NCI-H226 (cell line): ENCODE data around the gene SLC12A7.
"Not testable (repeated sequence)": the region's sequence is repeated elsewhere in the genome, so short reads cannot be mapped to it uniquely, and the experiment has no call there.

Experiments used
- DNase-seq: peaks from one replicate; pipeline ENCODE4 v3.0.0-alpha.2; 2015

SLC12A7 gene

DNA sequence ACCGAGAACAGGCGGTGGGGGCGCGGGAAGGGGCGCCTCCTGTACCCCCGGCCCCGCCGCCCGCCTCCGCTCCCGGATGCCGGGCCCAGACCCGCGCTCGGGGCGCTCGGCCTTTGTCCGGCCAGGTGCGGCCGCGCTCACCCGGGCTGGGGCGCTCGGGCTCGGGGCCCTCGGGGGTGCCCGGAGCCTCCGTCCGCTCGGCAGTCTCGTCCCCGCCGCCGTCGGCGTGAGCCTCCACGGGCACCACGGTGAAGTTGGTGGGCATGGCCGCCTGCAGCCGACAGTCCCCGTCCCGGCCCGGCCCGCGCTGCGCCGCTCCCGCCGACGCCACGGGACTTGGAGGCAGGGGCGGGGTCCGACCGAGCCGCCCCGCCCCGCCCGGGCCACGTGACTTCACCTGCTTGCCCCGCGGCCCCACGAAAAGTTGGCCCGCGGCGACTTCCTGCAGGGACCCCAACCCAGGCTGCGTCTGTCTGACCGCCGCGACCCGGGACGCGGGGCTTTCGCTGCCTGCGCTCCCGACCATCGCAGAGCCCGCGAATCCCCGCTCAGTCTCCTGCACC, at the start of gene SLC12A7:
TSS of gene SLC12A7 (minus strand) at position 337 of the 563 bp plus-strand sequence. CDS start at position 265, 72 bp downstream.
- peak; percentile 48 for DNase-seq

DNA sequence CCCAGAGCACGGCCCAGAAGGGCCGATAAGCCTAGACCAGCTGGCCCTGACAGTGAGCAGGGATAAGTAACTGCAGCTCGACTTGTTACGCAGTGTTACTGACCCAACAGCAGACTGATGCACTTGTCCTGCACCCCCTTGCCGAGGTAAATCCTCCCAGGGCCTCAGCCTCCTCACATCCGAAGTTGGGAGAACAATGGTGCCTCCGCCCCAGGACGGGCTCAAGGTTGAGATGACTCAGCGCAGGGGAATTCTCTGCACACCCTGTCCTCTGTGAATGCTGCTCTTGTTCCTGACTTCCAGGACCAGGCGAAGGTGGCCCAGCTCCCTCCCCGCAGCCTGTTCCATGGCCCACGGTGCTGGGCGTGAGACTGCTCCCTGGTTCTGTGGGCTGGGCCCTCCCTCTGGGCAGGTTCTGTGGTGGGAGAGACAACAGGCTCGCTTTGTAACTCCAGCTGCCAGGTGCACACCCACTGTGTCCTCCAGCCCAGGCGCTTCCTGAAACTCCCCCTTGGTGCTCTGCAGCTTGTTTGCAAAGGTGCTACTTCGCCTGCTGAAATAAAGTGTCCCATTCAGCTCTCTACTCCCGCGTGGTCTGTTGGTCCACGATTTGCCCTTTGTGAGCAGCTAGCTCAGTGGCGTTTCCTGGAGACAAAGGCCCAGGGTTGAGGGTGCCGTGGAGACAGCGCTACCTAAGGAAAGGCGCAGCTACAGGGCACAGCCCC, 49.4 kb upstream of the SLC12A7 start:
- no peak for DNase-seq

- no peak for DNase-seq
Observed at GRCh38 chr5:1159774-1160406, 48.0 kb upstream of the SLC12A7 start.

DNA sequence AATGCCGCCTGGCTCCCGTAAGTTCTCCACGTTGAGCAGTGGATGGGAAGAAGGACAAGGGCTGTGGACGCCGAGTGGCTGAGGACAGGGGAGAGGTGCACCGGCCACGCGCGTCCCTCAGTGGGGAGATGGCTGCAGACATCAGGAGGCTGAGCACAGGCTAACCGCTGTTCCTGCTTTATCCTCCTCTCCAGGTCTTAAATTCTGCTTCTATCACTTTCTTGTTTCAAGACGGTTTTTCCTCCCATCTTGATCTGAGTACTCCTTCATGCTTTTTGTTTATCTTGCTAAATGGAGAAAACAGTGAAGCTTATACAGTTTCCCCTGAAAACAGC, 47.4 kb upstream of the SLC12A7 start:
- DNase-seq = no peak

DNA sequence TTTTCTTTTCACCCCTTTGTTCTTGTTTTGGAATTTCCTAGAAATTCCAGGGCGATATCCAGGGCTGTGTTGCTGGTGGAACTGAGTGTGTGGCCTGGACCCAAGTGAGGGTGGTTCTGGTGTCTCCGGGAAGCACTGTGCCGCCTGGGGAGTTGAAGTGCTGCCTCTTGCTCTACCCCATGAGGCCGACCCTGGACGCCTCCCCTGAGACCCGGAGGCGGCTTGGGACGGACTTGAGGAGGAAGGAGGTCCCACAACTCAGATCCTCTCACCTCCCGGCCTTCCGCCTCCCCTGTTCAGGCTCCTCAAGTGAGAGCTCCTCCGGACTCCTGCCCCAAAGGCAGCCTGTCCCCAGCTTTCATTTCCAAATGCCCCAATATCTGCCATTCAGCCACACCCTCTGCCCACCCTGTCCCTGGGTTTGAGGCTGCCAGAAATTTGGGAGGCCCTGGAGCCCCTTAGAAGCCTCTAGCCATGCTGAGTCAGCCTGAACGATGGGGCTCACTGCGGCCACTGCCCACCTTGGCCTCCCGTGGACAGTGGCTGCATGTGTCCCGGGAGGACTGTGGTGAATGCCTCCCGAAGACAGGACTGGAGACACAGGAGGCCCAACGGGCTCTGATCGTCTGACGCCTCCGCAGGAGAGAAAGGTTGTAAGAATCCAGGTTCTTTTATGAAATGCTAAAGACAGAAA, 46.9 kb upstream of the SLC12A7 start:
- no peak for DNase-seq

GRCh38 chr5:1157461-1157986, 45.7 kb upstream of the SLC12A7 start:
- not testable (repeated sequence) for DNase-seq

GRCh38 chr5:1156754-1157460, 45.0 kb upstream of the SLC12A7 start:
- no peak for DNase-seq

DNA sequence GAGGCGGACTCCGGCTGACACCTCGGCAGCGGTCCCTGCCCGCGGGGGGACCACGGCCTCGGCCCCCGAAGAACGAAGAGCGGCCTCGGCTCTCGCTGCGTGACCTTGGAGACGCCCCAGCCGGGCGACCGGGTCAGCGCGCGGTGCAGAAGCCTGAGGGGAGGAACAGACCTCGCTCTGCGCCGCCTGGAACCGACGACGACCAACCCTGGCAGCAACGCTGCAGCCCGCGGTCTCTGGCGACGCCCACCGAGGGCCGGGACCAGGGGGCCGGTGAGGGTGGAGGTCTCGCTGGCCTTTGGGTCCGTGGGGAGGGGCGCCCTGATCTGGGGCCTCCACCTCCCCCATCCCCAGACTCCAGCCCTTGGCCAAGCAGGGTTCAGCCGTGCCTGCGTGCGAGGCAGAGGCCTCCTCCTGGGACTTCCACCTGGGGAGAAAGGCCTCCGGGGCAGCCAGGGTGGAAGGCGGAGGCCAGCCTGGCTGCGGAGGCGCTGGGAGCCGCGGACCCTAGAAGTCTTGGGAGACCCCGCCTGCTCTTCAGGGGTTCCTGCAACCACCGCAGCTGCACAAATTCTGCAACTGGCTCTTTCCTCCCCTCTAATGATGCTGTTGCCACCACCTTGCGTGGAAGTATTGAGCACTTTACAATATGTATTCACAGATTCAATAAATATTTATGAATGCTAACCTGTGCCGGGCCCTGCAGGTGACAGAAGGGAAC, 44.3 kb upstream of the SLC12A7 start:
- DNase-seq = no peak

GRCh38 chr5:1155191-1156032, 43.5 kb upstream of the SLC12A7 start:
- no peak for DNase-seq

DNA sequence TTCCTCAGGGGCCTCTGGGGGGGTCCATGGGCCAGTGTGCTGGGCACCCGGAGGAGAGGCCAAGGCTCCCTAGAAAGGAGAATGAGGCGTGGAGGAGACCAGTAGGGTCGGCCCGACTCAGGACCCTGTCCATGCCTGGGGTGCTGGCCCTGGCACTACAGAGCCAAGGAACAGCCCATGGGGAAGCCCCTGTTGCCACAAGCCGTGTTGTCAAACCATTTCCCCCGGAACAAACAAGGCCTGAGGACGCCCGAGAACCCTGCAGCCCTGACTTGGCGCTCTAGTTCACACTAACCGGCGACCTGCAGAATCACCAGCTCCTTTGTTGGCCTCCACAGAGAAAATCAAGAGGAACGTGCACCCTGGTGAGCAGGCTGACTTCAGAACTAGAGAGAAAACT, 41.6 kb upstream of the SLC12A7 start:
- no peak for DNase-seq

DNA sequence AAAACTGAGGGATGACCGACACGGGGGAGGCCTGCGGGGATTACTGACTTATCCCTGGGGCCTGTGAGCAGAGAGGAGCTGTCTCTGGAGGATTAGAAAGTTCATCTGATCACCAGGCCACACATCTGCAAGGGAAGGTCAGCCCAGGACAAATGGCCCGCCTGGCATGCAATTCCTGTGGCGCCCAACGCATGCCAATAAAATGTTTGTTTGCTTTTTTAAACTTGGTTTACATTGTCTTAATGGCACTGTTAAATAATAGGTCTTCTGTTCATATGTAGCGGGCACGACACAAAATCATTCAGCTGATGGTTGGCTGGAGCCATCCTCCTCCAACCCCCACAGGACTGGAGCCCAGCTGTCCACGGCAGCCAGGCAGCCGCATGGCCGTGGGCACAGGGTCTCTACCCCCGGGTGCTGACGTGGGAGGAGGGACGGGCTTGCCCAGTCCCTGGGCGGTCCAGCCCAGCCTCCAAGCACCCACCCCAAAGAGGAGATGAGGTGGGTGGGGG, 41.0 kb upstream of the SLC12A7 start:
- no peak for DNase-seq

DNA sequence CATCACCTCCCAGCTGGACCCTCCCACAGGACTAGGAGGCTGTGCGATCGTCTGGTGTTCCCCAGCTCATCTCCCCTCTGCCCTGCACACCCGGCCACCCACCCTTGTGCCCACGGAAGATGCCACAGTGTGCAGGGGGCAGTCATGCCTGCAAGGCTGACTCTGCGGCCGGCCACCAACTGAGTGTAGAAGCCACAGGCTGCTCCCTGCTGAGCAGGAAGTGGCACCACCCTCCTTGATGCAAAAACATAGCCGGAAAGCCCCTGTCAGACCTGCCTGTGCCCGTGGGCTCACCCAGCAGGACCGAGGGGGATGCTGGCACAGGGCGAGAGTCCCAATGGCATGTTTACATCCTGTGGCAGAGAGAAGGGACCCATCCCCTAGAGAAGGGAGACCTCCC, 40.3 kb upstream of the SLC12A7 start:
- no peak for DNase-seq

GRCh38 chr5:1151316-1151715, 39.5 kb upstream of the SLC12A7 start:
- DNase-seq = no peak

GRCh38 chr5:1150866-1151265, 39.0 kb upstream of the SLC12A7 start:
- DNase-seq = no peak

GRCh38 chr5:1144638-1145396, 33.0 kb upstream of the SLC12A7 start:
- DNase-seq = no peak

GRCh38 chr5:1144089-1144488, 32.2 kb upstream of the SLC12A7 start:
- DNase-seq = no peak

DNA sequence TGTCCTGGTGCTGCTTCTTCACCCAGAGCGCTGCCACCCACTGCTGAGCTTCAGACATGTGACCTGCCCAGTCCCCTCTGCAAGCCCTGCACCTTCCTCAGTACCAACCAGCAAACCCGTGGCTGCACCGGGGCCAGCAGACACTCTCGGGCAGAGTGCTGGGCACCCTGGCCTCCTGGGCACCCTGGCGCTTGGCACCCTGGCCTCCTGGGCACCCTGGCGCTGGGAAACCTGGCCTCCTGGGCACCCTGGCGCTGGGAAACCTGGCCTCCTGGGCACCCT, 31.7 kb upstream of the SLC12A7 start:
- no peak for DNase-seq

DNA sequence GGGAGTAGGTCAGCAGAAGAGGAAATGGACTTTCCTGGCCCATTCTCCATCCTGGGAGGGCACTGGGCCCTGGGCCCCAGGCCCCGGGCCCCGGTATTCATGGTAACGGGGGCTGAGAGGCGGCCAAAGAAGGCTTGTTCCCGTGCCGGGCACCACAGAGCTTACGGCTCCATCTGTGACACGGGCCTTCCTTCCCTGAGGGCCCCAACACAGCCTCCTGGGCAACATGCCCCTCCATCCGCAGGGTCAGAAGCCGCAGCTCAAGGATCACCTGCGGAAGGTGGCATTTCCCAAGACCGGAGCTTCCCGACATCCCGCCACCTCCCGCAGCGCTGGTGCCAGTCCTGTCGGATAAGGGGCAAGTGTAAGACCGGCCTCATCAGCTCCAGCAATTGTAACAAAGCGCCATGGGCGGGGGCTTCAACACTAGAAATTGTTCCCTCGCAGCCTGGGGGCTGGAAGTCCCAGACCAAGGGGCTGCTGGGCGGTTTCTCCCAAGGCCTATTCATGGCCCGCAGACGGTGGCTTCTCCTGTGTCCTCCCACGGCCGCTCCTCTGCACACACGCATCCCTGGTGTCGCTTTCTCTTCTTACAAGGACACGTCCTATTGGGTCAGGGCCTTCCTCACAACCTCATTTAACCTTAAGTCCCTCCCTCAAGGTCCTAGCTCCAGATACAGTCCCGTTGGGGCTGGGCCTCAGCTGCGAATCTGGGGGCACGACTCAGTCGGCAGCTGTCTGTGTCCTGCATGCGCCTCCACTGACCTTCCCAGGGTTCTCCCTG, 31.2 kb upstream of the SLC12A7 start:
- DNase-seq = no peak

GRCh38 chr5:1141834-1142233, 30.0 kb upstream of the SLC12A7 start:
- DNase-seq = no peak

DNA sequence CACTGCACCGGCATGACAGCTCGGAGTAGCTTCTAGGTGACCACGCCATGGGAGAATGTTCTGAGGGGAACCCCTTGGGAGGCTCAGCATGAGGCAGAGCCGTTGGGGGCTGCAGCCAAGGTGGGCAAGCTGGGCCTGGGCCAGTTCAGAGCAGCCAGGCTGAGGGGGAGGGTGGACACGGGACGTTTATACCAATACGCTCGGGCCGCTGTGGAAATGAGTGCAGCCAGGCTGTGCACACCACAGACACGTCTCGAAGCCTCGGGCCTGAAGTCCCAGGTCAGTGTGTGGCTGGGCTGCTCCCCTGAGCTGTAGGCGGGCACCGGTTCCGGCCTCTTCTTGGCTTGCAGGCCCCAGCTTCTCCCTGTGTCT, 28.9 kb upstream of the SLC12A7 start:
- no peak for DNase-seq
